HepG2 (cell line): Measurements from ENCODE around the gene MTA1. TPM values are rescaled to one million over a fixed set of nuclear protein-coding genes. Genes with fewer than 3 reads are reported as not detected.

Experiments
- DR1 ChIP-seq: sonication (generic); formaldehyde crosslinking; IDR thresholded peaks from 2 replicates; pipeline ENCODE4 v1.8.0; 2021; ENCODE audit warnings: mild to moderate bottlenecking, missing genetic modification reagents, inconsistent platforms
- ESRRA ChIP-seq: sonication (generic); formaldehyde crosslinking; IDR thresholded peaks from 2 replicates; pipeline ENCODE4 v1.5.1; 2020; ENCODE audit warnings: mild to moderate bottlenecking, low read depth, missing genetic modification reagents
- FOXP1 ChIP-seq, 2 experiments: fragments of 450-650 bp in 1 of 2; IDR thresholded peaks; 2 replicates each; pipeline ENCODE4 v1.6.1; 2017 to 2018; ENCODE audit warnings: antibody characterized with exemption in 1 of 2
- GFI1 ChIP-seq: sonication (generic); formaldehyde crosslinking; IDR thresholded peaks from 2 replicates; pipeline ENCODE4 v1.5.0; 2020; ENCODE audit warnings: missing genetic modification reagents, mild to moderate bottlenecking, borderline replicate concordance
- HIVEP1 ChIP-seq: sonication (generic); formaldehyde crosslinking; IDR thresholded peaks from 2 replicates; pipeline ENCODE4 v1.4.0; 2020; ENCODE audit warnings: mild to moderate bottlenecking, missing genetic modification reagents
- MAZ ChIP-seq, 2 experiments: sonication (generic) in 1 of 2; formaldehyde crosslinking in 1 of 2; IDR thresholded peaks; 2 replicates each; pipeline versions ENCODE4 v1.5.0 to v1.6.1; 2012 to 2020; ENCODE audit warnings: low read depth in 2 of 2, mild to moderate bottlenecking in 2 of 2, borderline replicate concordance in 1 of 2, improper control_type of control experiment in 1 of 2, low read length in 1 of 2, missing genetic modification reagents in 1 of 2, moderate library complexity in 1 of 2
- PPARG ChIP-seq: conservative IDR thresholded peaks from 2 replicates; pipeline ENCODE4 v1.6.1; 2016; ENCODE audit warnings: missing biosample characterization, missing genetic modification reagents
- SIX4 ChIP-seq: sonication (generic); formaldehyde crosslinking; IDR thresholded peaks from 2 replicates; pipeline ENCODE4 v1.4.0; 2020; ENCODE audit warnings: missing genetic modification reagents
- SP1 ChIP-seq, 2 experiments: fragments of 450-650 bp in 1 of 2; sonication (generic) in 1 of 2; formaldehyde crosslinking in 1 of 2; IDR thresholded peaks; 2 replicates each; pipeline versions ENCODE4 v1.4.0 to v1.6.1; 2016 to 2020; ENCODE audit warnings: missing genetic modification reagents in 1 of 2
- ZBTB4 ChIP-seq: sonication (generic); formaldehyde crosslinking; IDR thresholded peaks from 2 replicates; pipeline ENCODE4 v1.4.0; 2020; ENCODE audit warnings: missing genetic modification reagents, mild to moderate bottlenecking, borderline replicate concordance
- ZBTB8A ChIP-seq: sonication (generic); formaldehyde crosslinking; IDR thresholded peaks from 2 replicates; pipeline ENCODE4 v1.4.0; 2020; ENCODE audit warnings: mild to moderate bottlenecking, low read depth, missing genetic modification reagents, borderline replicate concordance
- ZC3H4 ChIP-seq: sonication (generic); formaldehyde crosslinking; IDR thresholded peaks from 2 replicates; pipeline ENCODE4 v1.4.0; 2020; ENCODE audit warnings: missing genetic modification reagents, borderline replicate concordance
- ZFX ChIP-seq: sonication (generic); formaldehyde crosslinking; IDR thresholded peaks from 2 replicates; pipeline ENCODE4 v1.4.0; 2020; ENCODE audit warnings: mild to moderate bottlenecking, low read depth, missing genetic modification reagents, moderate library complexity
- ZHX2 ChIP-seq, 2 experiments: sonication (generic) in 1 of 2; formaldehyde crosslinking in 1 of 2; IDR thresholded peaks; 2 replicates each; pipeline versions ENCODE4 v1.6.1 to v1.9.0; 2014 to 2022; ENCODE audit warnings: antibody characterized with exemption in 1 of 2, borderline replicate concordance in 1 of 2, inconsistent platforms in 1 of 2, low read depth in 1 of 2, missing genetic modification reagents in 1 of 2
- ZNF34 ChIP-seq: sonication (generic); formaldehyde crosslinking; IDR thresholded peaks from 2 replicates; pipeline ENCODE4 v1.4.0; 2020; ENCODE audit warnings: mild to moderate bottlenecking, missing genetic modification reagents, borderline replicate concordance
- ZNF343 ChIP-seq: sonication (generic); formaldehyde crosslinking; IDR thresholded peaks from 2 replicates; pipeline ENCODE4 v1.4.0; 2020; ENCODE audit warnings: mild to moderate bottlenecking, missing genetic modification reagents
- ZNF563 ChIP-seq: sonication (generic); formaldehyde crosslinking; IDR thresholded peaks from 2 replicates; pipeline ENCODE4 v1.8.0; 2022; ENCODE audit warnings: mild to moderate bottlenecking, moderate library complexity, missing genetic modification reagents
- ZNF709 ChIP-seq: sonication (generic); formaldehyde crosslinking; IDR thresholded peaks from 2 replicates; pipeline ENCODE4 v1.5.0; 2020; ENCODE audit warnings: mild to moderate bottlenecking, missing genetic modification reagents
- ZNF788 ChIP-seq: sonication (generic); formaldehyde crosslinking; IDR thresholded peaks from 2 replicates; pipeline ENCODE4 v1.5.0; 2020; ENCODE audit warnings: mild to moderate bottlenecking, missing genetic modification reagents, borderline replicate concordance
- polyA plus RNA-seq, 8 experiments: library from polyadenylated mRNA; depleted of rRNA in 3 of 8; stranded (reverse) in 7 of 8; unstranded in 1 of 8; fragments of >200 nt; fragmentation: Illumina TruSeq in 4 of 8; extraction: Trizol in 4 of 8; gene quantifications; 2 replicates each; pipeline versions ENCODE4 v1.2.1 to v1.2.3, GENCODE V29; 2011 to 2016; ENCODE audit warnings: low read depth in 4 of 8, missing spikeins in 1 of 8, mixed read lengths in 1 of 8; ENCODE audit not compliant: insufficient read depth in 1 of 8
- total RNA-seq, 5 experiments: library from RNA; depleted of rRNA; stranded (reverse); fragments of >200 nt; fragmentation: Illumina TruSeq; extraction: Trizol; gene quantifications; 2 replicates each; pipeline ENCODE4 v1.2.3, GENCODE V29; 2016; ENCODE audit warnings: low read depth in 1 of 5

Gene MTA1
- total and polyA plus RNA-seq, 2 of the 13 experiments (the other 11 are each of a cell fraction or from before 2014, with no cell fraction given), result 35.2 to 85.8 TPM

GRCh38 chr14:105486163-105486973 is 66.7 kb downstream of the MTA1 start, which contains the start of gene CRIP1 (continued):
- no peak for TF ChIP-seq SP1 (IDR thresholded peaks at IDR 0.05)
- 0 out of 2 replicates have a peak, but pooled peaks have one; percentile 3 for TF ChIP-seq SP1 (CRISPR knock-in tag; IDR thresholded peaks at IDR 0.05)
- TF ChIP-seq ZNF343, result no peak
- no peak for TF ChIP-seq ZNF34 (CRISPR knock-in tag)
- no peak for TF ChIP-seq PPARG (CRISPR knock-in tag)
- no peak for TF ChIP-seq SIX4 (CRISPR knock-in tag)
- no peak for TF ChIP-seq ZC3H4
- no peak for TF ChIP-seq GFI1 (CRISPR knock-in tag)
- no peak for TF ChIP-seq DR1 (CRISPR knock-in tag)
- no peak for TF ChIP-seq ESRRA
- no peak for TF ChIP-seq ZNF563 (CRISPR knock-in tag)
- TF ChIP-seq ZNF709 (CRISPR knock-in tag), result no peak
- TF ChIP-seq MAZ (IDR thresholded peaks at IDR 0.05; ENCODE audit: borderline replicate concordance, low read depth, low read length), result no peak
- 0 out of 2 replicates have a peak, but pooled peaks have one; percentile 0 for TF ChIP-seq MAZ (CRISPR knock-in tag; IDR thresholded peaks at IDR 0.05; ENCODE audit: low read depth)
- TF ChIP-seq ZFX (CRISPR knock-in tag), result no peak
- peak; percentile 12; the same call in 1 of the 2 replicates for TF ChIP-seq HIVEP1
- TF ChIP-seq ZHX2 (IDR thresholded peaks at IDR 0.05; ENCODE audit: low read depth), result 0 out of 2 replicates have a peak, but pooled peaks have one; percentile 6
- no peak for TF ChIP-seq ZHX2 (CRISPR knock-in tag; IDR thresholded peaks at IDR 0.05; ENCODE audit: borderline replicate concordance)
- TF ChIP-seq ZNF788 (CRISPR knock-in tag), result no peak; the same call in 1 of the 2 replicates
- no peak for TF ChIP-seq FOXP1 (IDR thresholded peaks at IDR 0.05)
- no peak for TF ChIP-seq FOXP1 (CRISPR knock-in tag; IDR thresholded peaks at IDR 0.05)
- TF ChIP-seq ZBTB8A (CRISPR knock-in tag), result no peak
- TF ChIP-seq ZBTB4 (CRISPR knock-in tag), result no peak
